Astrocyte (in vitro differentiated cells and primary cell): ENCODE data around the gene NDUFS3. TPM values are rescaled to one million over a fixed set of nuclear protein-coding genes. Genes with fewer than 3 reads are reported as not detected.

Experiments
- DNase-seq: peaks from one replicate; pipeline ENCODE4 v3.0.0-alpha.2; 2010; ENCODE audit warnings: low read depth
- FAIRE-seq: peaks from 2 replicates; lab custom pipeline; 2011; peaks lifted over from hg19 to GRCh38; lab: Jason Lieb, UNC
- H2AFZ ChIP-seq: 2 replicates; pipeline ENCODE4 v1.6.0; 2012; ENCODE audit warnings: low read depth, low read length, inconsistent platforms
- H3K27ac ChIP-seq: 2 replicates; pipeline ENCODE4 v1.5.1; 2011; ENCODE audit warnings: low read depth, low read length, inconsistent platforms
- H3K27me3 ChIP-seq: 2 replicates; pipeline ENCODE4 v1.6.0; 2011; ENCODE audit warnings: low read length, inconsistent platforms; ENCODE audit not compliant: insufficient read depth
- H3K36me3 ChIP-seq: 2 replicates; pipeline ENCODE4 v1.5.1; 2011; ENCODE audit warnings: low read length, inconsistent platforms; ENCODE audit not compliant: insufficient read depth
- H3K4me1 ChIP-seq: 2 replicates; pipeline ENCODE4 v1.5.1; 2011; ENCODE audit warnings: low read length, inconsistent platforms; ENCODE audit not compliant: insufficient read depth
- H3K4me2 ChIP-seq: 2 replicates; pipeline ENCODE4 v1.6.0; 2012; ENCODE audit warnings: low read length, inconsistent platforms
- H3K4me3 ChIP-seq: 2 replicates; pipeline ENCODE4 v1.5.1; 2011; ENCODE audit warnings: low read depth, mild to moderate bottlenecking, low read length, inconsistent platforms; ENCODE audit not compliant: insufficient read depth
- H3K79me2 ChIP-seq: 2 replicates; pipeline ENCODE4 v1.6.0; 2012; ENCODE audit warnings: mild to moderate bottlenecking, low read length, inconsistent platforms; ENCODE audit not compliant: insufficient read depth
- H3K9ac ChIP-seq: 2 replicates; pipeline ENCODE4 v1.6.0; 2012; ENCODE audit warnings: mild to moderate bottlenecking, low read length, inconsistent platforms
- H3K9me3 ChIP-seq: 2 replicates; pipeline ENCODE4 v1.5.1; 2012; ENCODE audit warnings: low read depth, mild to moderate bottlenecking, low read length, inconsistent platforms; ENCODE audit not compliant: insufficient read depth
- H4K20me1 ChIP-seq: 2 replicates; pipeline ENCODE4 v1.6.0; 2012; ENCODE audit warnings: low read length, inconsistent platforms; ENCODE audit not compliant: insufficient read depth
- H3K27ac Mint-ChIP-seq: one replicate; pipeline ENCODE4 v1.8.0; 2021; ENCODE audit warnings: mild to moderate bottlenecking, mixed read lengths; ENCODE audit not compliant: unreplicated experiment
- H3K27me3 Mint-ChIP-seq: one replicate; pipeline ENCODE4 v1.8.0; 2021; ENCODE audit warnings: low read depth, mixed read lengths; ENCODE audit not compliant: unreplicated experiment
- H3K36me3 Mint-ChIP-seq: one replicate; pipeline ENCODE4 v1.8.0; 2021; ENCODE audit warnings: low read depth, mixed read lengths; ENCODE audit not compliant: unreplicated experiment
- H3K4me1 Mint-ChIP-seq: one replicate; pipeline ENCODE4 v1.8.0; 2021; ENCODE audit warnings: low read depth, mixed read lengths; ENCODE audit not compliant: unreplicated experiment
- H3K4me3 Mint-ChIP-seq: one replicate; pipeline ENCODE4 v1.8.0; 2021; ENCODE audit warnings: mild to moderate bottlenecking, moderate library complexity, mixed read lengths; ENCODE audit not compliant: unreplicated experiment
- H3K9me3 Mint-ChIP-seq: one replicate; pipeline ENCODE4 v1.8.0; 2021; ENCODE audit warnings: mild to moderate bottlenecking, mixed read lengths; ENCODE audit not compliant: unreplicated experiment
- EZH2 ChIP-seq: IDR thresholded peaks from 2 replicates; pipeline ENCODE4 v1.6.1; 2012; ENCODE audit warnings: mild to moderate bottlenecking, low read length, inconsistent platforms; ENCODE audit not compliant: insufficient read depth
- total RNA-seq: library from RNA; stranded (reverse); gene quantifications from 2 replicates; pipeline ENCODE4 v1.2.1, GENCODE V29; 2021
- TF ChIP-seq, protein P1 (sequence below): IDR thresholded peaks from 2 replicates; pipeline ENCODE4 v1.5.1; 2011; ENCODE audit warnings: low read depth, mild to moderate bottlenecking, inconsistent platforms, low read length, moderate library complexity; ENCODE audit not compliant: insufficient read depth

The NDUFS3 gene
- total RNA-seq, 1 donor from 2014 or later: 80.7 TPM

DNA sequence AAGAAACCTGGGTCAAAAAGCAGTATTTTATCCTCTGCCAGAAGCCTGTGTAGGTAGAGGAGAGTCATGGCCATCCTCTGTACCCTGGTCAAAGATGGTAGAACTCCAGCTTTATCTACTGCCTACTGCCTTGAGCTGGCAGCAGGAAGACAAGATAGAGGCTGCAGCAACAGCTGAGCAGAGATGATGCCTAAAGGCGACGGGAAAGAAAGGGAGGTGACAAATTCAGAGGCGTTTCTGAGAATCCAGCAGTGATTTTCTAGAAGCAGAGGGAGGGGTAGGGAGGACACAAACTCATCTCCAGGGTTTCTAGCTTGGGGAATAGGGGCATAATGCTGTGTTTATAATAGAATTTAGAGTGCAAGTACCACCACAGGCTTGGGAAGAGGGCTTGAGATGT, 30.8 kb downstream of the NDUFS3 start:
- Histone ChIP-seq H3K4me1 (peaks cover 20% of the 10 kb centered on the region), H2AFZ (no peak overlapping the region), H3K4me2 (no peak overlapping the region), H3K9ac (no peak overlapping the region), H3K36me3 (no peaks in the 10 kb centered on the region), H3K27me3 (no peaks in the 10 kb centered on the region), H4K20me1 (no peaks in the 10 kb centered on the region), H3K79me2 (no peaks in the 10 kb centered on the region), H3K9me3 (no peaks in the 10 kb centered on the region), H3K27ac (no peak overlapping the region), H3K4me3 (no peak overlapping the region)
- no peak overlapping the region for H3K27ac Mint-ChIP-seq
- no peaks in the 10 kb centered on the region for H3K9me3 Mint-ChIP-seq
- TF ChIP-seq EZH2: no peak
- TF ChIP-seq, protein P1, sequence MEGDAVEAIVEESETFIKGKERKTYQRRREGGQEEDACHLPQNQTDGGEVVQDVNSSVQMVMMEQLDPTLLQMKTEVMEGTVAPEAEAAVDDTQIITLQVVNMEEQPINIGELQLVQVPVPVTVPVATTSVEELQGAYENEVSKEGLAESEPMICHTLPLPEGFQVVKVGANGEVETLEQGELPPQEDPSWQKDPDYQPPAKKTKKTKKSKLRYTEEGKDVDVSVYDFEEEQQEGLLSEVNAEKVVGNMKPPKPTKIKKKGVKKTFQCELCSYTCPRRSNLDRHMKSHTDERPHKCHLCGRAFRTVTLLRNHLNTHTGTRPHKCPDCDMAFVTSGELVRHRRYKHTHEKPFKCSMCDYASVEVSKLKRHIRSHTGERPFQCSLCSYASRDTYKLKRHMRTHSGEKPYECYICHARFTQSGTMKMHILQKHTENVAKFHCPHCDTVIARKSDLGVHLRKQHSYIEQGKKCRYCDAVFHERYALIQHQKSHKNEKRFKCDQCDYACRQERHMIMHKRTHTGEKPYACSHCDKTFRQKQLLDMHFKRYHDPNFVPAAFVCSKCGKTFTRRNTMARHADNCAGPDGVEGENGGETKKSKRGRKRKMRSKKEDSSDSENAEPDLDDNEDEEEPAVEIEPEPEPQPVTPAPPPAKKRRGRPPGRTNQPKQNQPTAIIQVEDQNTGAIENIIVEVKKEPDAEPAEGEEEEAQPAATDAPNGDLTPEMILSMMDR: no peak
- no peak overlapping the region for H3K4me3 Mint-ChIP-seq
- H3K27me3 Mint-ChIP-seq: no peaks in the 10 kb centered on the region
- DNase-seq: no peak
- FAIRE-seq: no peak
- H3K4me1 Mint-ChIP-seq: peaks cover 24% of the 10 kb centered on the region
- H3K36me3 Mint-ChIP-seq: peaks cover 4% of the 10 kb centered on the region

DNA sequence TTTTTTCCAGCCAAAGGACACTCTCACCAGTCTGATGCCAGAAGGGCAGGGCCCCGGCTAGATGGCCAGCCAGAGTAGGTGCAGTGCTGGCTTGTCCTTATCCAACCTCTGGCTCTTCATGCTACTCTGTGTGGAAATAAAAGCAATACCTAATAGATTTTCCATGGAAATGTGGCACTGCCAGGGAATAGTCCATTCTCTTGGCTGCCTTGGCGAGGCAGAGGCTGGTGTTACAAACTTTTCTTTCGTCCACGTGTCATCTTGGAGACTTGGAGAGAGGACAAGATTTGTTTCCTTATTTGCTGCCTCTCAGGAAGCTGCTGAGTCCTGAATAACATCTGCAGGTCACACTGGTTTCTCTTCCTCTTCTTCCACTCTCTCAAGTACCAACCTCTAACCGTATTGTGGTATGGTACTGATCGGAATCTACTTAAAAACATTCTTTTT, 32.5 kb downstream of the NDUFS3 start:
- FAIRE-seq: no peak
- no peaks in the 10 kb centered on the region for H3K36me3 ChIP-seq
- Mint-ChIP-seq H3K27ac (no peak overlapping the region), H3K4me3 (no peak overlapping the region), H3K4me1 (peaks cover 21% of the 10 kb centered on the region), H3K27me3 (no peaks in the 10 kb centered on the region), H3K9me3 (no peaks in the 10 kb centered on the region), H3K36me3 (peaks cover 4% of the 10 kb centered on the region)
- DNase-seq: no peak
- peaks cover 20% of the 10 kb centered on the region for H3K4me1 ChIP-seq
- H3K4me3 ChIP-seq: no peak overlapping the region
- no peak overlapping the region for H3K4me2 ChIP-seq
- no peaks in the 10 kb centered on the region for H3K79me2 ChIP-seq
- no peaks in the 10 kb centered on the region for H4K20me1 ChIP-seq
- no peak overlapping the region for H3K9ac ChIP-seq
- H3K27ac ChIP-seq: no peak overlapping the region
- no peak for TF ChIP-seq EZH2
- TF ChIP-seq, protein P1: no peak
- no peaks in the 10 kb centered on the region for H3K9me3 ChIP-seq
- no peaks in the 10 kb centered on the region for H3K27me3 ChIP-seq
- no peak overlapping the region for H2AFZ ChIP-seq

DNA sequence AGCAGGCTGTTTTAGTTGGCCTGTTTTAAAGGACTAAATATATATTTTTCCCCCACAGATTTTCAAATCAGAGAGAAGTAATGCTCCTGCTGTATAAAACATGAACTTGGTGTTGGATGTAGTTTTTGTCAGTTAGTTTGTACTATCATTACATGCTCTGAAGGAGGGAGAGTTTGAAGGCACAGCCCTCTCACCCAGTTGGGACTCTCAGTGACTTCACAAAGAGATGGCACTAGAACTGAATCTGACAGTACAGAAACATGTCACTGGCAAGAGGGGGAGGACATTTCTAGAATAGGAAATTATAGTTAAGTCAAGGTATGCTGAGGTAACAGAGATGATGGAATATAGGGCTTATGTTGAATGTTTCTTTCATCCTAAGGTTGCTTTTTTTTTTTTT, 36.4 kb downstream of the NDUFS3 start:
- Histone ChIP-seq H3K4me1 (peaks cover 10% of the 10 kb centered on the region), H4K20me1 (peaks cover 7% of the 10 kb centered on the region), H3K27ac (no peak overlapping the region), H3K36me3 (peaks cover 12% of the 10 kb centered on the region), H3K4me2 (no peak overlapping the region), H3K9me3 (no peaks in the 10 kb centered on the region), H3K79me2 (no peaks in the 10 kb centered on the region), H3K4me3 (no peak overlapping the region), H2AFZ (no peak overlapping the region), H3K27me3 (no peaks in the 10 kb centered on the region), H3K9ac (no peak overlapping the region)
- no peaks in the 10 kb centered on the region for H3K9me3 Mint-ChIP-seq
- H3K27me3 Mint-ChIP-seq: no peaks in the 10 kb centered on the region
- FAIRE-seq (no peak), DNase-seq (no peak)
- H3K4me1 Mint-ChIP-seq: no peaks in the 10 kb centered on the region
- TF ChIP-seq, protein P1: no peak
- no peak for TF ChIP-seq EZH2
- H3K4me3 Mint-ChIP-seq: no peak overlapping the region
- no peak overlapping the region for H3K27ac Mint-ChIP-seq
- peaks cover 4% of the 10 kb centered on the region for H3K36me3 Mint-ChIP-seq
